Measurements from ENCODE around the gene TOB1. TPM values are rescaled to one million over a fixed set of nuclear protein-coding genes. Genes with fewer than 3 reads are reported as not detected.
A peak's percentile ranks its signal among the peaks of the same experiment; 100 is the strongest.
"Not testable (repeated sequence)": the region's sequence is repeated elsewhere in the genome, so short reads cannot be mapped to it uniquely, and the experiment has no call there.

TOB1 gene
- total RNA-seq, 1 donor: 18.6 TPM

GRCh38 chr17:50898369-50899004 lies 32.3 kb upstream of the TOB1 start:
- TF ChIP-seq CTCF (IDR thresholded peaks at IDR 0.05; ENCODE audit: insufficient read depth, low read depth, low read length): no peak
- DNase-seq (ENCODE audit: low read depth): no peak
- H3K4me3 ChIP-seq (ENCODE audit: low read depth, low read length): no peak overlapping the region

- DNase-seq (ENCODE audit: low read depth); H3K4me3 ChIP-seq (ENCODE audit: low read depth, low read length): not testable (repeated sequence)
Observed at GRCh38 chr17:50894513-50894912, 28.4 kb upstream of the TOB1 start.

DNA sequence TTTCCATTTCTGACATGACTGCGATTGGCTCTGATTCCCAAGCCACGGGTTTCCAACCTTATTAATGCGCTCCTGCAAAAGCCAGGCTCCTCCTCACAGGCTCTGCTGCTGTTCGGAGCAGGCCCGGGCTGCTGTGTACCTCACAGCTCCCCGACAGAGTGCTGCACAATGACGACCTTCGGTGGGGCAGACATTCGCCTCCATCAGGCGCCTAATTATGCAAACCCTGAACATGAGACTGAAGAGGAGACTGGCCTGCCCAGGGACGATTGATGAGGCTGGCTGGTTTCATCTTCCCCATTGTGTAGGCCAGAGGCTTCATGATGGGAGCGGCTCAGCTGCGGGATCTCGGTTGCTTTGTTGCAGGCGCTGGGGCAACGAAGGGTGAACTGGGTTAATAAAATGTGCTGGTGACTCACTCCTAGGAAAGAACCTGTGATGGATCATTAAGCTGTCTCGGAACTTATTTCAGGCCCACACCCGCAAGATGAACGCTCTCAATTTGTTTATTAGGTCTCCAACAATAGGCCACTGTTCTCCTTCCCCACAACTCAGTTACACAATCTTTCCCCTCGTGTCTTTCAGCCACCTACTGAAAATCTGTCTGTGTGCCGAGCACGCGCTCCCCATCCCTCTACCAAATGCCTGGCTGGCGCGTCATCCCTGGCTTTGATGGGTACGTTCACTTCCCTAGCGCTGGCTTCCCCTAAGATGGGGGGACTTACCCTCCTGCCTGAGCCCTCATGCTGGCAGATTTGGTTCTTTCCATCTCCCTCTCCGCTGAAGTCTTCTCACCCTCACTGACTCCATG lies 27.2 kb upstream of the TOB1 start:
- peak; percentile 61 for DNase-seq (ENCODE audit: low read depth)
- no peak overlapping the region for H3K4me3 ChIP-seq (ENCODE audit: low read depth, low read length)
- no peak for TF ChIP-seq CTCF (IDR thresholded peaks at IDR 0.05; ENCODE audit: insufficient read depth, low read depth, low read length)

DNA sequence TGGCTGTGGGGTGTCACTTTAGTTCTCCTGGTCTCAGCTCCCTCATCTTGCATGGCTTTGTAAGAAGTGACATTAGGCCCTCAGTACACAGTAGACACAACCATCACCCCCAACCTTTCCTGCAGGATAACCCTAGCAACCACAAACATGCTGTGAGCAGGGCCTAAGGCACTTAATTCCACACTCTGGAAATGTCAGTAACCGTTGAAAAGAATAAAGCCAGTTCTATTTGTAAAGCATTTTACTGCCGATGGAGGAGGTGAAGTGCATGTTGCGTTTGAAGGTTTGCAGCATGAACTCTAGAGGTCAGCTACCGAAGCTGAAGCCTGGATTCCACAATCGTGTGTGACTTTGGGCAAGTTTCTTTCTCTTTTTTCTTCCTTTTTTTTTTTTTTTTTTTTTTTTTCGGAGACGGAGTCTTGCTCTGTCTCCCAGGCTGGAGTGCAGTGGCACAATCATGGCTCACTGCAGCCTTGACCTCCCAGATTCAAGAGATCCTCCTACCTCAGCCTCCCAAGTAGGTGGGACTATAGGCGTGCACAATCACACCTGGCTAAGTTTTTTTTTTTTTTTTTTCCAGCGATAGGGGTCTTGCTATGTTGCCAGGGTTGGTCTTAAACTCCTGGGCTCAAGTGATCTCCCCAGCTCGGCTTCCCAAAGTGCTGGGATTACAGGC lies 26.1 kb upstream of the TOB1 start:
- DNase-seq (ENCODE audit: low read depth): peak; percentile 20
- no peak overlapping the region for H3K4me3 ChIP-seq (ENCODE audit: low read depth, low read length)
- TF ChIP-seq CTCF (IDR thresholded peaks at IDR 0.05; ENCODE audit: insufficient read depth, low read depth, low read length): no peak

- no peak for TF ChIP-seq CTCF (IDR thresholded peaks at IDR 0.05; ENCODE audit: insufficient read depth, low read depth, low read length)
- H3K4me3 ChIP-seq (ENCODE audit: low read depth, low read length): no peak overlapping the region
- no peak for DNase-seq (ENCODE audit: low read depth)
Observed at GRCh38 chr17:50891577-50891989, 25.4 kb upstream of the TOB1 start.

DNA sequence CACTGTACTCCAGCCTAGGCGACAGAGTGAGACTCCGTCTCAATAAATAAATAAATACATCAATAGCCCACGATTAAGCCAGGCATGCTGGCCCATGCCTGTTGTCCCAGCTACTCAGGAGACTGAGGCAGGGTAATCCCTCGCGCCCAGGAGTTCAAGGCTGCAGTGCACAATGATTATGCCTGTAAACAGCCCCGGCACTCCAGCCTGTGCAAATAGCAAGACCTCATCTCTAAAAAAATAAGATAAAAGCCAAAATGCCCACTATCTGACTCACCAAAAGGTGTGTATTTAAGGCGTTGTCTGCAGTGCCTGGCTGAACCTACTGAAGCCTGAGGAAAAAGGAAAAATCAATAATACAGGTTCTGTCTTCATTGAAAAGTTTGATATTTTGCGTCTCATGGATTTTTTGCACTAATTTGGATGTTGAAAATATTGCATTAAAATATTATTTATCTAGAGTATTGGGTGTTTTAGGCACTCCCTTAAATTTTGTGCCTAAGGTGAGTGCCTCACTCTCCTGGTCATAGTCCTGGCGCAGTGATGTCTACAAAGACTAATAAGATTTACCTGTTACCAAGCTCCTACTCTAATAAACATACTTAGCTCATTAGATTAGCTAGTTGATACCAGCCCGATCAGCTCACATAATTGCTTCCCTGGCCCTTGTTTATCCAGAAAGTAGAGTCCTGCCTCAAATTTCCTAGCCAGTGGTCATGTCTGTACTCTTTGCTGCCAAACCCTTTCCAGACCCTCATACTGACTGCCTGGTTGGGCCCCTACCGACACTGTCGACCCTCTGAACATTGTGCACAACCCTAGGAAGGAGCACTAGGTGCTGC lies 24.7 kb upstream of the TOB1 start:
- no peak overlapping the region for H3K4me3 ChIP-seq (ENCODE audit: low read depth, low read length)
- TF ChIP-seq CTCF (IDR thresholded peaks at IDR 0.05; ENCODE audit: insufficient read depth, low read depth, low read length): no peak
- no peak for DNase-seq (ENCODE audit: low read depth)

Data from fibroblast of villous mesenchyme (primary cell).